Osteocyte (in vitro differentiated cells): Measurements from ENCODE around the gene CCDC200. TPM values are rescaled to one million over a fixed set of nuclear protein-coding genes. Genes with fewer than 3 reads are reported as not detected.

Source experiments
- DNase-seq: peaks from one replicate; pipeline ENCODE4 v3.0.0; 2021; ENCODE audit warnings: mixed read lengths; ENCODE audit not compliant: unreplicated experiment; ENCODE audit errors: extremely low spot score
- H3K27ac Mint-ChIP-seq: one replicate; pipeline ENCODE4 v1.8.0; 2021; ENCODE audit warnings: mild to moderate bottlenecking, mixed read lengths; ENCODE audit not compliant: unreplicated experiment
- H3K27me3 Mint-ChIP-seq: one replicate; pipeline ENCODE4 v1.8.0; 2021; ENCODE audit warnings: mixed read lengths; ENCODE audit not compliant: unreplicated experiment
- H3K36me3 Mint-ChIP-seq: one replicate; pipeline ENCODE4 v1.8.0; 2021; ENCODE audit warnings: mixed read lengths; ENCODE audit not compliant: unreplicated experiment
- H3K4me1 Mint-ChIP-seq: one replicate; pipeline ENCODE4 v1.8.0; 2021; ENCODE audit warnings: mixed read lengths; ENCODE audit not compliant: unreplicated experiment
- H3K4me3 Mint-ChIP-seq: one replicate; pipeline ENCODE4 v1.8.0; 2021; ENCODE audit warnings: mild to moderate bottlenecking, moderate library complexity, mixed read lengths; ENCODE audit not compliant: unreplicated experiment
- H3K9me3 Mint-ChIP-seq: one replicate; pipeline ENCODE4 v1.8.0; 2021; ENCODE audit warnings: mixed read lengths; ENCODE audit not compliant: unreplicated experiment
- total RNA-seq: library from RNA; stranded (reverse); gene quantifications from 2 replicates; pipeline ENCODE4 v1.2.1, GENCODE V29; 2021
- TF ChIP-seq, protein P1 (sequence below): fragments of 200-600 bp; sonication (generic); IDR thresholded peaks from 2 replicates; pipeline ENCODE4 v1.5.0; 2021; ENCODE audit warnings: antibody characterized with exemption, mild to moderate bottlenecking, moderate library complexity

Gene CCDC200
- total RNA-seq, 1 donor from 2014 or later = not detected

DNA sequence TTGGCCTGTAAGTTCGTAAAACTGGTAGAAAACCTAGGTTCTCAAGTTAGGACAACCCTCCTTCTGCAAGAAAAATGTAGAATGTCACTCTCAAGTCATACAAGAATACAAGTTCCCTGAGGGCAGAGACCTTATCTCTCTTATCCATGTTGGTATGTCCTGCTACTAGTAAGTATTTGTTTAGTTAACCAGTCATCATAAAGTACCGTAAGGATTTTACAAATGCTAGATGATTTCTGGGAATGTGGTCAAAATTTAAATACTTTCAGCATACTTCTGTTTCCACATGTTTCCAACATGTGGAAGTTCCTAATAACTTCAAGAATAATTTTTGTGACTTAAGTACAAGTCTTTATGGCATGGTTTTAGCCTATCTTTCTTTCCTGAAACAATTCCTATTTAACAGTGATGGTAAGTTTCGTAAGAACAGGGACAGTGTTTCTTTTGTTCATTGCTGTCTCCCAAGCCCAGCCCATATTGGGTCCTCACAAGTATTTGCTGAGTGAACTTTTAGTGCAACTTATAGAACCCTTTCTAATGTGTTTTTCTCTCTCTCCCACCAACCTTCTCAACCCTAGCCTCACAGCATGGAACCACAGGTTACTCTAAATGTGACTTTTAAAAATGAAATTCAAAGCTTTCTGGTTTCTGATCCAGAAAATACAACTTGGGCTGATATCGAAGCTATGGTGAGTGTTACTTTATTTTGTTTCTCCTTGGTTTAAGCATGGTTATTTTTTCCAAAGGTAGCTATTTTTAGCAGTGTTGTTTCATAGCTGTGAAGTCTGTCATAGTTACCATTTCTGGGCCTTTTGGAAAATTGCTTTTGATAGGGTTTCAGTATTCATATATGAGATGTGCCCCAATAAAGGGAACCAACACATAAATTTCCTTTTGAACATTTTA, 53.0 kb downstream of the CCDC200 start:
- Mint-ChIP-seq H3K27me3 (no peaks in the 10 kb centered on the region), H3K36me3 (peaks cover 26% of the 10 kb centered on the region), H3K27ac (peak overlapping the region; percentile 90), H3K9me3 (no peaks in the 10 kb centered on the region), H3K4me1 (peaks cover 37% of the 10 kb centered on the region), H3K4me3 (peak overlapping the region; percentile 55)
- TF ChIP-seq, protein P1, sequence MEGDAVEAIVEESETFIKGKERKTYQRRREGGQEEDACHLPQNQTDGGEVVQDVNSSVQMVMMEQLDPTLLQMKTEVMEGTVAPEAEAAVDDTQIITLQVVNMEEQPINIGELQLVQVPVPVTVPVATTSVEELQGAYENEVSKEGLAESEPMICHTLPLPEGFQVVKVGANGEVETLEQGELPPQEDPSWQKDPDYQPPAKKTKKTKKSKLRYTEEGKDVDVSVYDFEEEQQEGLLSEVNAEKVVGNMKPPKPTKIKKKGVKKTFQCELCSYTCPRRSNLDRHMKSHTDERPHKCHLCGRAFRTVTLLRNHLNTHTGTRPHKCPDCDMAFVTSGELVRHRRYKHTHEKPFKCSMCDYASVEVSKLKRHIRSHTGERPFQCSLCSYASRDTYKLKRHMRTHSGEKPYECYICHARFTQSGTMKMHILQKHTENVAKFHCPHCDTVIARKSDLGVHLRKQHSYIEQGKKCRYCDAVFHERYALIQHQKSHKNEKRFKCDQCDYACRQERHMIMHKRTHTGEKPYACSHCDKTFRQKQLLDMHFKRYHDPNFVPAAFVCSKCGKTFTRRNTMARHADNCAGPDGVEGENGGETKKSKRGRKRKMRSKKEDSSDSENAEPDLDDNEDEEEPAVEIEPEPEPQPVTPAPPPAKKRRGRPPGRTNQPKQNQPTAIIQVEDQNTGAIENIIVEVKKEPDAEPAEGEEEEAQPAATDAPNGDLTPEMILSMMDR = no peak
- DNase-seq = no peak

DNA sequence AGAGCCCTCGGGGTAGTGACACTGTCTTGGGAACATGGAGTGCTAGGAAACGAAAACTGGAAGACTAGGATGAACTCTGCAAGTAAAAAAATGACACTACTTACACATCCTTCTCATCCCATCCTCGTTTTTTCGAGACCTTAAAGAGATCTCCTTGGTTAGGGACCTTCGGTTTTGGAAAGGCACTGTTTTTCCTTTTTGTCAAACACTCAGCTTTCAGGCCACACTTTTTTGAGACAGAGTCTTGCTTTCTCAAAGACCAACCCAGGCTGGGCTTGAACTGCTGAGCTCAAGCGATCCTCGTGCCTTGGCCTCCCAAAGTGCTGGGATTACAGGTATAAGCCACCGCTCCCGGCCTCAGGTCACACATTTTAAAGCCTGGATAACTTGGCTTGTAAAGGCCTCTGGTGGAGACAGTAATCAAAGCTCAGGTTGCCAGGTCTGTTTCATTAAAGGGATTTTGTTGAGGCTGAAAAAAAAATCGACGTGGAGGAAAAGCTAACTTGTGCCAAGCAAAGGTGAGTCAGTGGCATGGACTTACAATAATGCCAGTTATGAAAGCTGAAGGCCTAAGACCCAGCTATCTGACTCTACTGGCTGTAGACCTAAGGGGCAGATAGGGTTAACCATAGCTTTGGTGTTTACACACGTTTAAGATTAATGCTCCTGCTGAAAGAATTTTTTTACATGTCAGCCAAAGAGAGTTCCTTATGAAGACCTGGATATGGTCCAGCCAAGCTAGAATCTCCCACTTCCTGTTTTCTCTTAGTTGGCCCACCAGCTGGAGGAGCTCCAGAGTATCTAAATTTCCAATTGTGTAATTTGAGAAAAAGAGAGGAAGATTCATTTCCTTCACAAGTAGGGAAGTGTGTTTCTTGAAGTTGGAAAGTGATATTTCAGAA, 56.6 kb downstream of the CCDC200 start:
- peak; percentile 73 for DNase-seq
- Mint-ChIP-seq H3K9me3 (no peaks in the 10 kb centered on the region), H3K4me1 (peaks cover 35% of the 10 kb centered on the region), H3K27me3 (no peaks in the 10 kb centered on the region), H3K27ac (no peak overlapping the region), H3K36me3 (peaks cover 17% of the 10 kb centered on the region), H3K4me3 (no peak overlapping the region)
- TF ChIP-seq, protein P1 = peak; percentile 61

Other genes with a start within 250 kb of the CCDC200 start
- gene PTGES3L, start 248.5 kb downstream of the CCDC200 start, total RNA-seq = 0.35 and 0.50 TPM in 2 replicates
- 11.7 and 12.5 TPM in 2 replicates for gene RUNDC1, start 248.1 kb downstream of the CCDC200 start, total RNA-seq
- gene RPL27, start 230.2 kb downstream of the CCDC200 start, total RNA-seq = 956 and 1,010 TPM in 2 replicates
- gene IFI35, start 221.8 kb downstream of the CCDC200 start, total RNA-seq = 34.4 and 41.6 TPM in 2 replicates
- gene VAT1, start 206.2 kb downstream of the CCDC200 start, total RNA-seq = 439 and 505 TPM in 2 replicates
- 0.91 and 1.5 TPM in 2 replicates for gene RND2, start 203.4 kb downstream of the CCDC200 start, total RNA-seq
- gene BRCA1, start 103.3 kb downstream of the CCDC200 start, total RNA-seq = 6.8 and 7.3 TPM in 2 replicates
- 102 and 104 TPM in 2 replicates for gene NBR1, start 57.4 kb downstream of the CCDC200 start, total RNA-seq
- gene TMEM106A, start 16.7 kb downstream of the CCDC200 start, total RNA-seq = 7.2 and 9.0 TPM in 2 replicates
- gene RNU2-1, start 5.4 kb upstream of the CCDC200 start, total RNA-seq = 5,002 and 5,011 TPM in 2 replicates
- 17.2 and 19.3 TPM in 2 replicates for gene ARL4D, start 170.4 kb upstream of the CCDC200 start, total RNA-seq